ENCODE data around the gene ZNF331. TPM values are rescaled to one million over a fixed set of nuclear protein-coding genes. Genes with fewer than 3 reads are reported as not detected.
A peak's percentile ranks its signal among the peaks of the same experiment; 100 is the strongest.

The ZNF331 gene
- total RNA-seq, 1 donor from 2014 or later, result 10.1 TPM

DNA sequence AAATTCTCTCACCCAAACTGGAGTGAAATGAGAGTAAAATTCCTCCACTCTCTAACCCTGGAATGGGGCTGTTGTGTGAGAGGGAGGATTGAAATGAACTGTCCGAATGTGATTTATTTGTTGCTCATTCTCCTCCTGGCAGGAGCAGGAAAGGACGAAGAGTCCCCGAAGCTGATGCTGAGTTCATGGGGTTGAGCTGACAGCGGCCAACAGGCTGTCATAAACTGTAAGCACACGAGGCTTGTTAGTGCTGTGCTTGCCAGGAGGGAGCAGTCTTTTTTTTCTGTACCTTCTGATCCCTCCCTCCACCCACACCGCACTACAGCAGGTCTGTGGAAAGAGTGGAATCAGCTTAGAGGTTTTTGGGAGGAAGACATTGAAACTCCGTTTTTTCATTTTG, 33.1 kb upstream of the ZNF331 start:
- no peak for TF ChIP-seq CTCF (IDR thresholded peaks at IDR 0.05; ENCODE audit: borderline replicate concordance)
- Histone ChIP-seq H3K36me3 (no peaks in the 10 kb centered on the region), H3K27ac (replicated peaks) (peak overlapping the region; percentile 42), H3K9me3 (replicated peaks) (no peaks in the 10 kb centered on the region), H3K4me3 (peak overlapping the region; percentile 51), H3K27me3 (ENCODE audit: low read depth) (peaks cover 65% of the 10 kb centered on the region), H3K4me1 (peaks cover 8% of the 10 kb centered on the region)
- DNase-seq, result no peak
- intact Hi-C loops (cut with micrococcal nuclease), result loop anchor here (10.0 kb wide), 1 partner anchor 70 kb away; the partner anchor contains the start of gene ZNF761

DNA sequence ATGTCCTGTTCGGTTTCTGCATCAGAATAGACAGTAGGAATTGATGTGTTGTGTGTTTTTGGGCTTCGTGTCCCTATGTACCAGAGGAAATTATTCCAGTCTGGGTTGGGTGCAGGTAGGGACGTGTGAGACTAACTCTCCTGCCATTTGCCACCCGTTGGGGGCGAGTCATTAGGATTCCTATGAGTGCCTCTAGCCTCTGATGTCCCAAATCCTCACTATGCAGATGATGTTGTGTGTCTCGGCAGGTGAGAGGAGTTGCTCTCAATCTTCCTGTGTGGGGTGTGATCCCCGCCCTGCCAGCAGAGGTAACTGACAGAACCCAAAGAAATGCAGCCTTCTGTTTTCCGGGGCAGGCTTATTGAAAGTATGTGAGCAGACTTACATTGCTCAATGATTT, 31.2 kb upstream of the ZNF331 start:
- peaks cover 48% of the 10 kb centered on the region for H3K27me3 ChIP-seq (ENCODE audit: low read depth)
- TF ChIP-seq CTCF (IDR thresholded peaks at IDR 0.05; ENCODE audit: borderline replicate concordance), result no peak
- peaks cover 8% of the 10 kb centered on the region for H3K4me1 ChIP-seq
- H3K4me3 ChIP-seq, result no peak overlapping the region
- no peaks in the 10 kb centered on the region for H3K36me3 ChIP-seq
- DNase-seq, result no peak
- no peak overlapping the region for H3K27ac ChIP-seq (replicated peaks)
- no peaks in the 10 kb centered on the region for H3K9me3 ChIP-seq (replicated peaks)
- intact Hi-C loops (cut with micrococcal nuclease), result loop anchor here (10.0 kb wide), 1 partner anchor 72 kb away; the partner anchor contains the start of gene ZNF761

DNA sequence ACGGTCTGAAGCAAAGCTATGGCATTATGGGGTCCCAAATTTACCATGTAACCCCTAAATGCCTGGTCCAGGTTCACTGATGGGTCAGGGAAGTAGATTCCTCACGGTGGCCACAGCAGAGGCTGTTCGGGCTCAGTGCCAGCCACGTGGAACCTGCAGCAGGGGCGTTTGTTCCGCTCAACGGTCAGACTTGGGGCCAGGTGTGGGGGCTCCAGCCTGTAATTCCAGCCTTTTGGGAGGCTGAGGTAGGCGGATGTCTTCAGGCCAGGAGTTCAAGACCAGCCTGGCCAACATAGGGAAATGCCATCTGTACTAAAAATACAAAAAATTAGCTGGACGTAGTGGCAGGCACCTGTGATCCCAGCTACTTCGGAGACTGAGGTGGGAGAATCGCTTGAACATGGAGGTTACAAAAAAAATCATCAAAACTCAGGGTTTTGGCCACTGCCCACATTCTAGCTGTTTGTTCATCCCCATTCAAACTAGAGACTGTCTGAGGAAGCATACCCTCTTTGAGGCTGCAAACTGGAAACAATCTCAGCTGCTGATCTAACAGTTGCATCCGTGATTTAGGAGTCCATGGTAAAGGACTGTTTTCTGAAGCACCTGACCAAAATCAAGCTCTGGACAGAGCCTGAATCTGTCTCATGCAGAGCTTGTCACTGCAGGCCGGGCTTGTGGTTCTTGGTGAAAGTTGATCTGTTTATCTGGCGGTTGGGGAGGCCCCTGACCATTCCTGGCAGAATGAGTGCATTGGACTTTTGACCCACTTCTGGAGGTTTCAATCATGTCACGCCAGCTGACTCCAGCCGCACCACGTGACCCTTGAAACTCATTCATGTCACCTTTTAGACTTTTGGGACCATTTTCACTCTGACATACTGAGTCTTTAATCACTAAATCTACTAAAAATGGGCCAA, 30.2 kb upstream of the ZNF331 start:
- H3K27ac ChIP-seq (replicated peaks), result no peak overlapping the region
- intact Hi-C loops (cut with micrococcal nuclease), result loop anchor here (10.0 kb wide), 1 partner anchor 73 kb away; the partner anchor contains the start of gene ZNF761
- DNase-seq, result no peak
- no peak overlapping the region for H3K4me3 ChIP-seq
- H3K9me3 ChIP-seq (replicated peaks), result no peaks in the 10 kb centered on the region
- peaks cover 8% of the 10 kb centered on the region for H3K4me1 ChIP-seq
- H3K27me3 ChIP-seq (ENCODE audit: low read depth), result peaks cover 40% of the 10 kb centered on the region
- H3K36me3 ChIP-seq, result no peaks in the 10 kb centered on the region
- no peak for TF ChIP-seq CTCF (IDR thresholded peaks at IDR 0.05; ENCODE audit: borderline replicate concordance)

GRCh38 chr19:53509443-53509842, 28.5 kb upstream of the ZNF331 start:
- H3K27ac ChIP-seq (replicated peaks), result no peak overlapping the region
- intact Hi-C loops (cut with micrococcal nuclease), result loop anchor here (10.0 kb wide), 1 partner anchor 75 kb away; the partner anchor contains the start of gene ZNF761
- no peak for TF ChIP-seq CTCF (IDR thresholded peaks at IDR 0.05; ENCODE audit: borderline replicate concordance)
- peaks cover 33% of the 10 kb centered on the region for H3K27me3 ChIP-seq (ENCODE audit: low read depth)
- no peaks in the 10 kb centered on the region for H3K9me3 ChIP-seq (replicated peaks)
- H3K36me3 ChIP-seq, result no peaks in the 10 kb centered on the region
- peaks cover 7% of the 10 kb centered on the region for H3K4me1 ChIP-seq
- no peak for DNase-seq
- no peak overlapping the region for H3K4me3 ChIP-seq

DNA sequence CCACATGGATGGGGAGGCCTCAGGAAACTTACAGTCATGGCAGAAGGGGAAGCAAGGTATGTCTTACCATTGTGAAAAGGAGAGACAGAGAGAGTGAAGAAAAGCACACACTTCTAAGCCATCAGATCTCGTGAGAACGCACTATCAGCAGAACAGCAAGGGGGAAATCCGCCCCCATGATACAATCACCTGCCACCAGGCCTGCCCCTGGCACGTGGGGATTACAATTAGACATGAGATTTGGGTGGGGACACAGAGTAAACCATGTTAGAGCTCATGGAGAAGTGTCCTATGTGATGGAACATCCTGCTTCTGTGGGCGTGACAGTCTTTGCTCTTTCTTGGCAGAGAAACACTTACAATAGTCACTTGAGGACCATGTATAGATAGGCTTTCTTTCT, 28.1 kb upstream of the ZNF331 start:
- TF ChIP-seq CTCF (IDR thresholded peaks at IDR 0.05; ENCODE audit: borderline replicate concordance), result no peak
- intact Hi-C loops (cut with micrococcal nuclease), result loop anchor here (10.0 kb wide), 1 partner anchor 75 kb away; the partner anchor contains the start of gene ZNF761
- Histone ChIP-seq H3K27me3 (ENCODE audit: low read depth) (peaks cover 29% of the 10 kb centered on the region), H3K9me3 (replicated peaks) (no peaks in the 10 kb centered on the region), H3K4me3 (no peak overlapping the region), H3K4me1 (peaks cover 3% of the 10 kb centered on the region), H3K27ac (replicated peaks) (no peak overlapping the region), H3K36me3 (no peaks in the 10 kb centered on the region)
- DNase-seq, result no peak

Measured in left ventricle myocardium inferior (tissue), 1 donor.